ENCODE results near the gene GLCCI1.
A peak's percentile ranks its signal among the peaks of the same experiment; 100 is the strongest.

Gene GLCCI1

DNA sequence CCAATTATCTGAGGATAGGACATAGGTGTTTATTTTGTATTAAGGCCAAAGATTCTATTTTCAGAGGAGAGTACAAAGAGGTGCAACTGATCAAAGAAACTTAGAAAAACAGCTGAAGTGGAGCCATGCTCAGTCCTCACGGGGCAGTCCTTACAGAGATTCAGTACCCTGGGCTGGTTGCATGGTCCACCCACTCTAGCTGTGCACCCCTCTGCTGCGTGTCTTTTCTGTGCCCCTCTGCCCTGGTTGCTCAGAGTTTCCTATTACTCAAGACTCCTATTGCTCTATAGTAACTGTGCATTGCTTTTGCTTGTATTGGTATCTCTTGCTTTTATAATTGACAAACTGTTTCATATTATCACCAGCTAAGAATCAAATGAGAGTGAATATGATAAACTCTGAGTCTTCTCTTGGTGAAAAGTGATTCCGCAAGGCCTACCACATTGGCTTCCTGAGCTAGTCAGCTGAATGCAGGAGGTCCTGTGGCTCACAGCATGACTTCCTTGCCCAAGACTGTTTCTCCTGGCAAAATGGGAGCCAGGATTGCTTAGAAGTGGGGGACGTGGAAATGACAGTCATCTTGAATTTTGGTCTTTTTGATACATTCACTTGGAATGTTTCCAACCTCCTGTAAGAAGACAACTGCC, 137.0 kb downstream of the GLCCI1 start:
- H3K27me3 ChIP-seq: no peaks in the 10 kb centered on the region
- no peak overlapping the region for H3K9ac ChIP-seq
- no peaks in the 10 kb centered on the region for H3K36me3 ChIP-seq
- H3K9me3 ChIP-seq (replicated peaks in 1 of 11): peaks cover 0 to 7% (median 0%) of the 10 kb centered on the region in 11 experiments; a peak in 4 of 22 replicates
- no peaks in the 10 kb centered on the region for H3K4me1 ChIP-seq
- no peak overlapping the region for H3K27ac ChIP-seq
- H3K4me3 ChIP-seq: no peak overlapping the region
- no peak for TF ChIP-seq Cebpa-rat (IDR thresholded peaks at IDR 0.05)
- no peak overlapping the region for H3K4me2 ChIP-seq
- no peaks in the 10 kb centered on the region for H4K20me1 ChIP-seq

DNA sequence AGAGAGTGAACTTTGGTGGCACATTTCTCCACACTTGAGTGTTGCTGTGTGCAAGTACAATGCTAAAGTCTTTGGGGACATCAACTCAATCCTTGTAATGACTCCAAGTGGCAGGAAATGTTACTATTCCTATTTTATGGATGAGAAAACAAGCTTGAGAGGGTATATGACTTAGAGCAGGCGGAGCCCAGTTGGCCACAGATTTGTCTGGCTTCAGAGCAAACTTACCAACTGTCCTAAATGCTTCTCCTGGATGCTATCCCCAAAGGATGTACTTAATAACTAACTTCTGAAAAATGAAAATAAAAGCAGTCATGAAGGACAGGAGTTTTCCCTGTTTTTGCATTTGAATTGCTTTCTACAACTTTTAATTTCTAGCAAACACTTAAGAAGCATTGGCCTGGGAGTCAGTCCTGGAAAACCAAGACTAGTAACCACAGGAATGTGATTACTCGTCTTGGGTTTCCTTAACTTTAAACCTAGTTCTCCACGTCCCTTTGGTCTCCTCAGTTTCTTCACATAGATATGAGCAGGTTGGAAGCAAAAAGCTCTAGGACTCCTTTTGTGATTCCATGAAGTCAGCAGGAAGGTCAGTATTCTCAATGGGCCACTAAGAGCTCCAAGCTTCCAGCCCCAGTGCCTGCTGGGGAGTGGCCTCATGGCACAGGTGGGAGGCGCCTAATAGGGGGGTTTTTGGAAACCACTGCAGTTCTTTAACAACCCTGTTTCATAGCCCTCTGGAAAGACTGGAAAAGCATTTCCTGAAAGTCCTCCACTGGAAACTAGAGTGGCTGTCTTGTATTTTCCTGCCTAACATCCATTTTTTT, 140.8 kb downstream of the GLCCI1 start:
- no peak overlapping the region for H3K27ac ChIP-seq
- H3K27me3 ChIP-seq: no peaks in the 10 kb centered on the region
- peaks cover 21 to 37% (median 29%) of the 10 kb centered on the region in 11 experiments for H3K9me3 ChIP-seq (replicated peaks in 1 of 11)
- no peak overlapping the region for H3K4me3 ChIP-seq
- no peak overlapping the region for H3K4me2 ChIP-seq
- TF ChIP-seq Cebpa-rat (IDR thresholded peaks at IDR 0.05): no peak
- H3K36me3 ChIP-seq: 0 out of 22 replicates have a peak, but pooled peaks cover 0 to 4% (median 0%) of the 10 kb centered on the region in 11 experiments
- peaks cover 6 to 12% (median 9%) of the 10 kb centered on the region in 10 experiments; a peak in 18 of 20 replicates for H3K4me1 ChIP-seq
- H3K9ac ChIP-seq: no peak overlapping the region
- H4K20me1 ChIP-seq: no peaks in the 10 kb centered on the region

DNA sequence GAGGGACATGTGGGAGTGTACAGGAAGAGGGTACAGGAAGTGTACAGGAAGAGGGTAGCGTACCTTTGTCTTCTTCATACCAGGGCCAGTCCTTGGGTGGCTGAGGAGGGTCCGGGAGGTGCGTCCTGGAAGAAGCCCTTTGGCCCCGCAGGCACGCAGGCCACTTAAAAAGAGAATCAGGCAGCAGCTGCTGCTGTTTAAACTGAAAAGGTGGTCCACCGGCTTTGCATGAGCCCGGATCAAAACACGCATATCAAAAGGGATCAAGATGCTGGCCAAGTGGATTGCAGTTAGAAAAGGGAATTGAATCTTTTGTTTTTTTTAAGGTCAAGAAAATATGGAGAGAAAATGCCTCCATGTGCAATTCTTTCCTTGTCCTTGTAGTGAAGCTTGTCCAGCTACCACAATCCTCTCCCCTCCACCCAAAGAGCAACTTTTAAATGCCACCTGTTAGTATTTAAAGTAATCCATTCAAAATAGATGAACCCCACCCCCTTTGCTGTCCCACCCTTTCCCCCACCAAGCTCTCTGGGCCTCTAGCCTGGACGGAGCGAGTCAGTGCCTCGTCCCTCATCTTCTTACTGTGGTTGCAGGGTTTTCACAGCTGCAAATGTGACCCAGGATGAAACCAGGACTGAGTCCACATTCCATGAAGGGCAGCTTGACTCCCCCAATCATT, 142.8 kb downstream of the GLCCI1 start:
- Histone ChIP-seq H3K27ac (no peak overlapping the region), H3K4me2 (no peak overlapping the region), H3K9me3 (replicated peaks in 1 of 11) (peaks cover 21 to 47% (median 37%) of the 10 kb centered on the region in 11 experiments), H3K27me3 (no peaks in the 10 kb centered on the region), H3K4me1 (peaks cover 8 to 32% (median 29%) of the 10 kb centered on the region in 10 experiments; a peak in 18 of 20 replicates), H4K20me1 (no peaks in the 10 kb centered on the region), H3K4me3 (no peak overlapping the region), H3K9ac (no peak overlapping the region), H3K36me3 (0 out of 22 replicates have a peak, but pooled peaks cover 0 to 4% (median 0%) of the 10 kb centered on the region in 11 experiments)
- no peak for TF ChIP-seq Cebpa-rat (IDR thresholded peaks at IDR 0.05)

DNA sequence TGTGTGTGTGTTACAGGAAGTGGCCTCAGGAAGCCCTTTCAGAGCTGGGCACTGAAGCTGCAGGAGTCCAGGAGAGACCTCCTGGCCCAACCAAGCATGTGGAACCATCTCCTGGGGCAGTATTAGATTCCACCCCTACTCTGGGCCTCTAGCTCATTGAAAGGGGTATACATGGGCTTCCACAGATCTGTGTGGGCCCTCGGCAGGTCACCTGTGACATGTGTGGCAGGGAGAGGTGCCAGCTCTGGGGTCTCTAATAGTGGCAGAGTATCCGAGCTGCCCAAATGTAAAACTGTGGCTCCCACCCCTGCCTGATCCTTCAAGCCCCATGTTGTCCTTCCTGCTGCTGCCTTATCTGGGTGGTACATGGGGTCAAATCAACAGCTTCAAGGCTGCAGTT, 144.1 kb downstream of the GLCCI1 start:
- TF ChIP-seq Cebpa-rat (IDR thresholded peaks at IDR 0.05): no peak
- H4K20me1 ChIP-seq: no peaks in the 10 kb centered on the region
- H3K27me3 ChIP-seq: no peaks in the 10 kb centered on the region
- H3K4me3 ChIP-seq: no peak overlapping the region
- H3K4me2 ChIP-seq: no peak overlapping the region
- no peak overlapping the region for H3K27ac ChIP-seq
- H3K9ac ChIP-seq: no peak overlapping the region
- H3K4me1 ChIP-seq: peaks cover 8 to 40% (median 31%) of the 10 kb centered on the region in 10 experiments; a peak in 18 of 20 replicates
- H3K9me3 ChIP-seq (replicated peaks in 1 of 11): peaks cover 24 to 50% (median 39%) of the 10 kb centered on the region in 11 experiments
- H3K36me3 ChIP-seq: 0 out of 22 replicates have a peak, but pooled peaks cover 0 to 4% (median 0%) of the 10 kb centered on the region in 11 experiments

DNA sequence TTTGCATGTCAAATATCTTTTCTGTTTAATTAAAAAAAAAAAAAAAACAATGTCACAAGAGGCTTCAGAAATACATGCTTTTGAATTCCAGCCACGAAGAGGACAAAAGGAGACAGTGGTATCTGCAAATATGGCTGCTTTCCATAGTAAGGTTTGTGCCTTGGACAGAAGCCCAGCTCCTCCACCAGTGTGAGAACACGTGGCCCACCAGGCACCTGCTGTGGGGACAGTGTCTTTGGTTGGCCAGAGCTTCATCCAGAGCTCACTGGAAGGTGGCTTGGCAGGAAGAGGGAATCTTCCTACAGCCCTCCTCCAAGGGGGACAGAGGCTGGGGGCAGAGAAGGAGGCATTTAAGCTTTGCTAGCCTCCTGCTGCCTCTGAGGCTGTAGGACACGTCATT, 144.6 kb downstream of the GLCCI1 start:
- Histone ChIP-seq H3K27ac (peak overlapping the region in 1 of 11 experiments; percentile 46; a peak in 1 of 22 replicates), H3K4me3 (peak overlapping the region in 2 of 10 experiments; percentile 14 to 24; a peak in 2 of 20 replicates), H3K9me3 (replicated peaks in 1 of 11) (peaks cover 24 to 50% (median 39%) of the 10 kb centered on the region in 11 experiments), H3K27me3 (no peaks in the 10 kb centered on the region), H3K4me1 (peaks cover 8 to 40% (median 31%) of the 10 kb centered on the region in 10 experiments; a peak in 18 of 20 replicates), H3K9ac (no peak overlapping the region), H3K4me2 (peak overlapping the region in 3 of 11 experiments; percentile 55 to 76 (median 67); a peak in 4 of 22 replicates), H4K20me1 (no peaks in the 10 kb centered on the region), H3K36me3 (0 out of 22 replicates have a peak, but pooled peaks cover 0 to 4% (median 0%) of the 10 kb centered on the region in 11 experiments)
- no peak for TF ChIP-seq Cebpa-rat (IDR thresholded peaks at IDR 0.05)

DNA sequence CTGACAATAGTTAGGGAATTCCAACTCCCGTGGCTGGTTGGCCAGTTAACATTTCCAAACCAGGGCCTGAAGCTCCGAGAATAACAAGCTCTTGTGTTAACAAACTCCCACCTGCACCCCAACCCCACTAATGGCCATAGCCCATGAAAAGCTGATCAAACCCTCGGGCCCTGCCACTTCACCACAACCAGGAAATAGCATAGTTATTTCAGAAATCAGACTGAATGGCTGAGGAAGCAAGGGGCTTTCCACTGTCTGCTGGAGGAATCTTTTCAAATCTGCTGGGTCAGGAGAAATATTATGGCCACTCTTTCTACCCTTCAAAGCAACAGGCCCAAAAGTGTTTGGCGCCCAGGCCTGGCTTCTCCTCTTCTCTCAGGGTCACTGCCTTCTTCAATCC, 145.6 kb downstream of the GLCCI1 start:
- Histone ChIP-seq H3K9me3 (replicated peaks in 1 of 11) (peaks cover 24 to 50% (median 39%) of the 10 kb centered on the region in 11 experiments), H3K36me3 (0 out of 22 replicates have a peak, but pooled peaks cover 0 to 4% (median 0%) of the 10 kb centered on the region in 11 experiments), H3K27ac (peak overlapping the region in 5 of 11 experiments; percentile 11 to 58 (median 37); a peak in 8 of 22 replicates), H3K27me3 (no peaks in the 10 kb centered on the region), H3K4me1 (peaks cover 8 to 40% (median 31%) of the 10 kb centered on the region in 10 experiments; a peak in 18 of 20 replicates), H3K4me2 (peak overlapping the region in 10 of 11 experiments; percentile 15 to 80 (median 56); a peak in 18 of 22 replicates), H3K9ac (no peak overlapping the region), H4K20me1 (no peaks in the 10 kb centered on the region), H3K4me3 (peak overlapping the region in 4 of 10 experiments; percentile 14 to 24 (median 14); a peak in 2 of 20 replicates)
- no peak for TF ChIP-seq Cebpa-rat (IDR thresholded peaks at IDR 0.05)

DNA sequence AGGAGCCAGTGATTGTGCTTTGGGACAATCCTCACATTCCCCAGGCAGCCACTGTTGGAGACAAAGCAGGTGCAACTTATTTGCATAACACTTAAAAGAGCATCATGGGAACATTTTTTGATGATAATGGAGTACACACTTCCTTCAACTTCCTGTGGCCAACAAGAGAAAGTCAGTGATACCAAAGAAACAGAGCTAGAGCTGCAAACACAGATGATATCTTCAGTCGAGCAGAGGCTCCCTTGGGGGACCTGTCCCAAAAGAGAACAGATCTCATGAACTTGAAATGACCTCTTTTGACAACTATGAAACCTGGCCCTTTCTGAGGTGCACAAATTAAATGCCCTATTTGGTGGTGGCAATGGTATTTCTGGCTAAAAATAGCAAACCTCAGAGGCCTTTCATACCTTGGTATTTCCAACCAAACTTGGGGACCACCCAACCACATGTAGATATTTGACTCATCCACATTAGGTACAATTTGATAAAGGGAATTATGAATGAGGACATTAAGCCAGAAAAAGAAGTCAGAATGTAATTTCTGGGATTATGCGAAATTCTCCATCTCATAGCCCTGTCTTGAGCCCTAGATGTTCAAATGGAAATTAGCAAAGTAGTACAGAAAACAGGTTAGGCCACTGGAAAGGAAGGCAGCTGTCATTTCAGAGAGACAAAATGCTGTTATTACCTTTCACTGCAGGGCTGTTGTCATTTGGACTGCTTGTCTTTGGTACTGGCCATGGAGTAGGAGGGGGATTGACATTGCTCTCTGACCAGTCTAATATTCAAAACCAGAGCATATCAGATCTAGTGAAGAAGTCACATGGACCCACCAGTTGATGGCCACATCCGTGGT, 147.2 kb downstream of the GLCCI1 start:
- H4K20me1 ChIP-seq: no peaks in the 10 kb centered on the region
- H3K36me3 ChIP-seq: 0 out of 22 replicates have a peak, but pooled peaks cover 0 to 4% (median 0%) of the 10 kb centered on the region in 11 experiments
- no peak for TF ChIP-seq Cebpa-rat (IDR thresholded peaks at IDR 0.05)
- no peak overlapping the region; a peak in 1 of 20 replicates for H3K4me3 ChIP-seq
- H3K4me2 ChIP-seq: peak overlapping the region in 8 of 11 experiments; percentile 15 to 80 (median 61); a peak in 16 of 22 replicates
- H3K27ac ChIP-seq: peak overlapping the region in 2 of 11 experiments; percentile 13 to 18; a peak in 2 of 22 replicates
- H3K27me3 ChIP-seq: no peaks in the 10 kb centered on the region
- no peak overlapping the region for H3K9ac ChIP-seq
- H3K4me1 ChIP-seq: peaks cover 8 to 40% (median 31%) of the 10 kb centered on the region in 10 experiments; a peak in 18 of 20 replicates
- H3K9me3 ChIP-seq (replicated peaks in 1 of 11): peaks cover 24 to 50% (median 36%) of the 10 kb centered on the region in 11 experiments

All from BLaER1 treated with 17β-estradiol and CSF1 and Interleukin-3, amounts not matched to agents 10 nM and 100 nM (cell line).